HG02981 (cell line): ENCODE results near the gene PTH2R.

ENCODE experiments used
- ATAC-seq: cut with Tn5 transposase; IDR thresholded peaks from one replicate; pipeline ENCODE4 v1.9.1; 2021; ENCODE audit warnings: mild to moderate bottlenecking, moderate library complexity; ENCODE audit not compliant: unreplicated experiment

PTH2R gene

DNA sequence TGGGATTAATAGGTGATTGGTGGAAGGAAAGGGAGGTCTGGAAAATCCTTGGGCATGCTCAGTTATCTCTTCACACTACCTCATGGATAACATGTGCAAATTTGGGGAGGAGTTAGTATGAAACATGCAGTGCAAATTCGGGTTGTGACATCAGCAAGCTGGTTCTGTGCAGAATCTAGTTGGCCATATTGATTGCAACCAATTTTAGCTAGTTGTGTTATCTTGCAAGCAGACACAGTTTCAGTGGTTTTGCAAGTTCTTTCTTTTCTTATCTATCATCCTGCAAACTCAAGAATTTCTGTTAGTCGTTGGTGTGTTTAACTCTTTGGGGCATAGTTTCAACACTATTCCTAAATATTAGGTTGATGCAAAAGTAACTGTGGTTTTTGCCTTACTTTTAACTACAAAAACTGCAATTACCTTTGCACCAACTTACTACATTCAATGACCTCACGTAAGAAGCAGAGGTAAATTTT, 135.4 kb downstream of the PTH2R start:
- ATAC-seq, result no peak

DNA sequence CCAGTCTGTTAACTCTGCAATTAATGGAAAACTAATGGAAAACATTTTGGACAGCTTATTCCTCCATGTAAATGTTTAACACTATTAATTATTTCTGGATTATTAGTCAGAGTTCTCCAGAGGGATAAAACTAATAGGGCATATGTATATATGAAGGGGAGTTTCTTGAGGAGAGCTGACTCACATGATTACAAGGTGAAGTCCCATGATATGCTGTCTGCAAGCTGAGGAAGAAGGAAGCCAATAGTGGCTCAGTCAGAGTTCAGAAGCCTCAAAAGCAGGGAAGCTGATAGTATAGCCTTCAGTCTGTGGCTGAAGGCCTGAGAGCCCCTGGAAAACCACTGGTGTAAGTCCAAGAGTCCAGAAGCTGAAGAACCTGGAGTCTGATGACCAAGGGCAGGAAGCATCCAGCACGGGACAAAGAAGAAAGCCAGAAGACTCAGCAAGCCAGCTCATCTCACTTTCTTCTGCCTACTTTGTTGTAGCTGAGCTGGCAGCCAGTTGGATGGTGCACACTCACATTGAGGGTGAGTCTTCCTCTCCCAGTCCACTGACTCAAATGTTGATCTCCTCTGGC, 136.0 kb downstream of the PTH2R start:
- ATAC-seq, result no peak
